Rectal smooth muscle tissue (tissue), 1 donor: ENCODE measurements around the gene GBA3.

Experiments used
- H3K27ac ChIP-seq: one replicate; pipeline ENCODE4 v1.7.0; 2013; ENCODE audit warnings: low read depth, low read length, inconsistent platforms
- H3K27me3 ChIP-seq: one replicate; pipeline ENCODE4 v1.7.0; 2013; ENCODE audit warnings: low read length; ENCODE audit not compliant: control insufficient read depth, insufficient read depth
- H3K36me3 ChIP-seq: one replicate; pipeline ENCODE4 v1.7.0; 2013; ENCODE audit warnings: low read length; ENCODE audit not compliant: control insufficient read depth, insufficient read depth
- H3K4me1 ChIP-seq: one replicate; pipeline ENCODE4 v1.7.0; 2013; ENCODE audit warnings: low read length; ENCODE audit not compliant: control insufficient read depth, insufficient read depth
- H3K4me3 ChIP-seq: one replicate; pipeline ENCODE4 v1.7.0; 2013; ENCODE audit warnings: low read length
- H3K9ac ChIP-seq: one replicate; pipeline ENCODE4 v1.7.0; 2013; ENCODE audit warnings: low read length

Gene GBA3

DNA sequence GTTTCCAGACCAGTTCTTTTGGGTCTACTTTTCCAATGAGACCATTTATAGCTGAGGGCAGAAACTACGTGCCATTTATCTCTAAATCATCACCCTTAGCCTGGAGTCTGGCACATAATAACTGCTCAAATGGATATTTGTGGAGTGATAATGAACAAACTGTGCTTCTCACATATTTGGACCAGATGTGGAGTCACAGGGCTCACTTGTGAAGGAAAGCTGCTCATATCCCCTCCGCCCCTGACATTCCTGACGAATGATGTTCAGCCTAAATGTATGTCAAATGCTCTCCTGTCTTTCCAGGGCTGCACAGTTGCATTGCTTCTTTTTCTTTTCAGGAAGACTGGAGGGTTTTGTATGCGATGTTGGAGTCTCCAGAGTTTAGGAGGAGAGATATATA is 110.1 kb downstream of the GBA3 start:
- Histone ChIP-seq H3K4me3 (no peak overlapping the region), H3K9ac (no peak overlapping the region), H3K36me3 (no peaks in the 10 kb centered on the region), H3K27me3 (no peaks in the 10 kb centered on the region), H3K4me1 (no peaks in the 10 kb centered on the region), H3K27ac (no peak overlapping the region)

- no peak overlapping the region for H3K27ac ChIP-seq
- no peak overlapping the region for H3K9ac ChIP-seq
- H3K4me1 ChIP-seq = no peaks in the 10 kb centered on the region
- no peaks in the 10 kb centered on the region for H3K27me3 ChIP-seq
- H3K4me3 ChIP-seq = no peak overlapping the region
- no peaks in the 10 kb centered on the region for H3K36me3 ChIP-seq
These were observed 110.8 kb downstream of the GBA3 start for GRCh38 chr4:22803512-22803911.

DNA sequence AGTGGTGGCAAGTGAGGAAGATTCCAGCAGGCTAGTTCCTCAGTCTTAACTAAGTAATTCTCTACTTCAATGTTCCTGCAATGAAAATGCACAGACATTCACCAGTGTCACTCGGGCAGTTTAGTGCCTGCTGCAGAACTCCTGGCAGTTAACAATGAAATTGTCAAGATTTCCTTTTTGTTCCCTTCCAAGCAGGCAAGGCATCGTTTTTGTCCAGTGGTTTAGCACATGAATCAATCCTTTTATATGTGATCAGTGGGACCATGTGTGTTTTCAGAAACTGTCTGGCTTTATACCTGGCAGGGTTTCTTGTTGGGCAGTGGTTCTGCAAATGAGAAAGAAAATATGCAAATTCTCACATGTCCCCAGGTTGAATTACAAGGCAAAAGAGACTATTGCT is 122.2 kb downstream of the GBA3 start:
- H3K4me3 ChIP-seq = no peak overlapping the region

DNA sequence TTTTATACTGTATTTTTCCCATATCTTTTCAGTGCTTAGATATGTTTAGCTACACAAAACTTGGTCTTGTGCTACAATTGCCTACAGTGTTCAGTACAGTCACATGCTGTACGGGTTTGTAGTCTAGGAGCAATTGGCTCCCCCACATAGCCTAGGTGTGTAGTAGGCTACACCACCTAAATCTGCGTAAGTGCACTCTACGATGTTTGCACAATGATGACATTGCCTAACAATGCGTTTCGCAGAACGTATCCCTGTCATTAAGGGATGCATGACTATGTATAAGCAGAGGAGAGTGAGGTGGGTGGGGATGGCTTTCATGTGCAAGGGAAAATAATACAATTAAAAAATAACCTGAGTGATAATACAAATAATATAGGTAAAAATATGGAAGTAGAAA is 131.4 kb downstream of the GBA3 start:
- Histone ChIP-seq H3K36me3 (no peaks in the 10 kb centered on the region), H3K9ac (no peak overlapping the region), H3K4me1 (no peaks in the 10 kb centered on the region), H3K4me3 (no peak overlapping the region), H3K27me3 (no peaks in the 10 kb centered on the region), H3K27ac (no peak overlapping the region)

More for the DNA sequence above, 122.2 kb downstream of the GBA3 start:
- H3K9ac ChIP-seq = no peak overlapping the region
- H3K27me3 ChIP-seq = no peaks in the 10 kb centered on the region
- H3K27ac ChIP-seq = no peak overlapping the region
- H3K4me1 ChIP-seq = peaks cover 2% of the 10 kb centered on the region
- H3K36me3 ChIP-seq = no peaks in the 10 kb centered on the region

GRCh38 chr4:22842360-22843018 is 149.8 kb downstream of the GBA3 start:
- H3K4me3 ChIP-seq = no peak overlapping the region
- no peak overlapping the region for H3K27ac ChIP-seq
- no peak overlapping the region for H3K9ac ChIP-seq
- no peaks in the 10 kb centered on the region for H3K4me1 ChIP-seq
- H3K27me3 ChIP-seq = no peaks in the 10 kb centered on the region
- no peaks in the 10 kb centered on the region for H3K36me3 ChIP-seq

GRCh38 chr4:22848332-22848731 is 155.6 kb downstream of the GBA3 start:
- H3K9ac ChIP-seq = no peak overlapping the region
- H3K4me3 ChIP-seq = no peak overlapping the region
- H3K27ac ChIP-seq = no peak overlapping the region
- no peaks in the 10 kb centered on the region for H3K36me3 ChIP-seq
- H3K4me1 ChIP-seq = no peaks in the 10 kb centered on the region
- no peaks in the 10 kb centered on the region for H3K27me3 ChIP-seq

DNA sequence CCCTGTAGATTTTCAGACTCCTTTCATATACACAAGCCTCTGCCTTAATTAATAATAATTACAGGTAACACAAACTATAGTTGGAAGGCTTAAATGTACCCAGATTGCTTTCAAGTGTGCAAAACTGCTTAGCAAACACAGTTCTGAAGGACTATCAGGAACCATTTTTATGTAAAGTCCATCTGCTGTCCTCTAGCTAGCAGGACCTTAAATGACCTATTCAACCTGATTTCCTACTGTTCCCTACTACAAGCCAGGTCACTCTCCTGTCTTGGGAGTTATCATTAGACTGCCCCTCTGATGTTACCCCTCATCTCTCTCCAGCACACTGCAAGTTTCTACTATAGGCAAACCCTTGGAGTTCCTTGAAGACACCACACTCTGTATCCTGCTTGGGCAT is 157.3 kb downstream of the GBA3 start:
- Histone ChIP-seq H3K4me3 (no peak overlapping the region), H3K4me1 (no peaks in the 10 kb centered on the region), H3K36me3 (no peaks in the 10 kb centered on the region), H3K9ac (no peak overlapping the region), H3K27me3 (no peaks in the 10 kb centered on the region), H3K27ac (no peak overlapping the region)

DNA sequence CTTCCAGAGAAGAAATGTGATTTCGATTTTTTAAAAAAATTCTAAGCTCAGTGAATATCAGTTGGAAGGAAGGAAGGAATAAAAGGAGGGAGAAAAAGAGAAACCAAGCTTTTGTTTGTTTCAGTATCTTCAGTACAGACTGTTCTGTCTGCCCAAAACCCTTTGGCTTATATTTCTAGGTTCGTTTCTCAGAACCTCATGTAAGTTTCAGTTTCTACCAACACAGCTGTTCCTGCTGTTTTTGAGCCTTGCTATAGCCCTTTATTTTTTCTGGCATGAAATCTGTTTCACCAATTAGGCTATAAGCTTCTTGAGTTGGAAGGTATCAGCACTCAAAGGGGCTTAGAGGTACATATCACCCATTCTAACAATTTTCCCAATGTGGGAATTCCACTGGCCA is 157.9 kb downstream of the GBA3 start:
- no peak overlapping the region for H3K4me3 ChIP-seq
- no peak overlapping the region for H3K9ac ChIP-seq
- H3K27ac ChIP-seq = no peak overlapping the region
- no peaks in the 10 kb centered on the region for H3K36me3 ChIP-seq
- no peaks in the 10 kb centered on the region for H3K4me1 ChIP-seq
- H3K27me3 ChIP-seq = no peaks in the 10 kb centered on the region

DNA sequence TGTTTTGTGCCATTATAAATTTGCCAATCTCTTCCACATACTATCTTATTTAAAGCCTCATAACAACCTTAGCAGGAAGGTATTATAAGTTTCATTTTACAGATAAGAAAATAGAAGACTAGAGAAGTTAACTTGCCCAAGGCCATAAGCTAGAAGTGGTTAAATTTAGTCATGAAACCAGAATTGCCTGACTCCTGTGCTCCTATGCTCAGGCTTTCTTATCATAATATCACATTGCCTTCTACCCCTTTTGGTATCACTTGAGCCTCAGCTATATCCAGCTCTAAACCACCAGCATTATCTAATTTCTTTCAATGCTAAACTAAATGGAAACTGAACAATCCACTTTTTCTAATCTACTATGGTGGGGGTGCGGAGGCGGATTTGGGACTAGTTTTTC is 164.7 kb downstream of the GBA3 start:
- Histone ChIP-seq H3K9ac (no peak overlapping the region), H3K36me3 (no peaks in the 10 kb centered on the region), H3K4me1 (no peaks in the 10 kb centered on the region), H3K4me3 (no peak overlapping the region), H3K27me3 (no peaks in the 10 kb centered on the region), H3K27ac (no peak overlapping the region)

GRCh38 chr4:22859318-22859717 is 166.6 kb downstream of the GBA3 start:
- no peaks in the 10 kb centered on the region for H3K27me3 ChIP-seq
- H3K36me3 ChIP-seq = no peaks in the 10 kb centered on the region
- no peak overlapping the region for H3K4me3 ChIP-seq
- H3K27ac ChIP-seq = no peak overlapping the region
- no peak overlapping the region for H3K9ac ChIP-seq
- H3K4me1 ChIP-seq = no peaks in the 10 kb centered on the region
